Cardiac fibroblast (primary cell): ENCODE data around the gene DYSF.

Source experiments
- DNase-seq, 2 donors: peaks; one replicate each; pipeline versions ENCODE4 v3.0.0 to v3.0.0-alpha.2; 2010; ENCODE audit warnings: low read depth in 2 of 2
- H3K4me3 ChIP-seq, 2 donors: replicated peaks in 1 of 2; 1 replicate in 1 of 2; 2 replicates in 1 of 2; pipeline ENCODE4 v1.5.1; 2011; ENCODE audit warnings: low read depth in 2 of 2, low read length in 2 of 2, mild to moderate bottlenecking in 2 of 2, moderate library complexity in 1 of 2
- TF ChIP-seq, protein P1 (sequence below): IDR thresholded peaks from one replicate; pipeline ENCODE4 v1.5.1; 2011; ENCODE audit warnings: low read depth, mild to moderate bottlenecking, low read length, inconsistent platforms

Gene DYSF

DNA sequence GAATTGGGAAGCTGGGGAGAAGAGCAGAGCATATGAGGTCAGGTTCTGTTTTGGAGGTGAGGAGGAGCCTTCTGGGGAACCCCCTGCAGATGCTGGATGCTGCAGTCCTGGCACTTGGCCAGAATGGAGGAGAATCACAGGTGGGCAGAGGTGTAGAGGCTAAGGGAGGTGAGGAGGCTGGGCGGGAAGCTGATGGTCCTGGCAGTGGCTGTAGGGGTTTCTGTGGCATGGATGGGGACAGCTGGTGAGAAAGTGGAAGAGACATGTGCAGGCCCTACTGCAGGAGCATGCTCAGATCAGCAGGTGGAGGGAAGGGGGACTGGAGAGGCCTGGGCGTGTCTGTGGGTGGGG lies 101.3 kb downstream of the DYSF start:
- no peak overlapping the region for H3K4me3 ChIP-seq
- TF ChIP-seq, protein P1, sequence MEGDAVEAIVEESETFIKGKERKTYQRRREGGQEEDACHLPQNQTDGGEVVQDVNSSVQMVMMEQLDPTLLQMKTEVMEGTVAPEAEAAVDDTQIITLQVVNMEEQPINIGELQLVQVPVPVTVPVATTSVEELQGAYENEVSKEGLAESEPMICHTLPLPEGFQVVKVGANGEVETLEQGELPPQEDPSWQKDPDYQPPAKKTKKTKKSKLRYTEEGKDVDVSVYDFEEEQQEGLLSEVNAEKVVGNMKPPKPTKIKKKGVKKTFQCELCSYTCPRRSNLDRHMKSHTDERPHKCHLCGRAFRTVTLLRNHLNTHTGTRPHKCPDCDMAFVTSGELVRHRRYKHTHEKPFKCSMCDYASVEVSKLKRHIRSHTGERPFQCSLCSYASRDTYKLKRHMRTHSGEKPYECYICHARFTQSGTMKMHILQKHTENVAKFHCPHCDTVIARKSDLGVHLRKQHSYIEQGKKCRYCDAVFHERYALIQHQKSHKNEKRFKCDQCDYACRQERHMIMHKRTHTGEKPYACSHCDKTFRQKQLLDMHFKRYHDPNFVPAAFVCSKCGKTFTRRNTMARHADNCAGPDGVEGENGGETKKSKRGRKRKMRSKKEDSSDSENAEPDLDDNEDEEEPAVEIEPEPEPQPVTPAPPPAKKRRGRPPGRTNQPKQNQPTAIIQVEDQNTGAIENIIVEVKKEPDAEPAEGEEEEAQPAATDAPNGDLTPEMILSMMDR: no peak
- no peak for DNase-seq

DNA sequence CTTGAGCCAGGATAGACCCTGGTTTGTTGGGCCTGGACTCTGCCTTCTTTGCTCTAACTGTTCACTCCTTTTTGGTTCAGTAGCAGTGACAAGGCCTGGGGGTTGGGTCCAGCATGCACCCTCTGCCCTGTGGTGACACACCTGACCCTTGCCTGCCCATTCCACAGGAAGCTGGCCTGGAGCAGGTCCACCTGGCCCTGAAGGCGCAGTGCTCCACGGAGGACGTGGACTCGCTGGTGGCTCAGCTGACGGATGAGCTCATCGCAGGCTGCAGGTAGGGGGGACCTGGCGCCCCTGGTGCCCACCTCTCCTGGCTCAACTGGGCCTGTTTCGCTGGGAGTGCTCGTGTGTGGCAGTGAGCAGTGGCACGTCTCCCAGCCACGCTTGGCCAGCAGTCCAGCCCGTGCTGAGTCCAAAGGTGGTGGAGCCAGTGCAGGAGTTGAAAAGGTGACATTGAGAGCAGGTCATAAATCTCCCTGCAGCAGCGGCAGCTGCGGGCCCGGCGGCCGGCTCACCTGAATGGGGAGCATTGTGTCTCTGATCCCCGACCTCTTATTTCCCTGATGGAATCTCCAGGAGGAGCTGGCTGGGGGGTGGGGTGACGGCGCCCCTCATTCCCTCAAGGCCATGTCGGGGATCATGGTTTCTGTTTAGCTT lies 102.6 kb downstream of the DYSF start:
- TF ChIP-seq, protein P1: no peak
- H3K4me3 ChIP-seq: no peak overlapping the region
- no peak for DNase-seq

DNA sequence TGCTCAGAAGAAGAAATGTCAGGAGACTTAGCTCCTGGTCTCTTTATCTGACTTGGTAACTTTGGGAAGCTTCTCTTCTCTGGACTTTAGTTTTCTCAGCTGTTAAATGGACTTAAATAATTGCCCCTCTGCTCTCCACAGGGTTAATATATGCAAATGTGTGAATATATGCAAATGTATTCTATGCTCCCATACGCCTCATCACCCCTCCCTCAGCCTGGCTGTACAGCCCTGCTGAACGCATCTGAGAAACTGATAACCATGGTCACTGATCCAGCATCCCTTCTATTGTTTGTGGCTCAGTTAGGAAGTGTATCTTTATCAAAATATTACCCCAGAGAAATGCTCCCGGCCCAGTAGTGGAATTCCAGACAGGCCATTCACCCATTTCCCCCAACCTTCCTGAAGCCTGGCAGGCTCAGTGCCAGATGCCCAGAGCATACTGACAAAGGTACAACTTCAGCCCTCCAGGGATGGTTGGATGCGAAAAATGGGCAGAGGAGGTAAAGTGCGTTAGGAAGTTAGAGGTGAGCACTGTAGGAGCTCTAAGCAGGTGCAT lies 103.4 kb downstream of the DYSF start:
- no peak overlapping the region for H3K4me3 ChIP-seq
- TF ChIP-seq, protein P1: no peak
- DNase-seq: no peak

DNA sequence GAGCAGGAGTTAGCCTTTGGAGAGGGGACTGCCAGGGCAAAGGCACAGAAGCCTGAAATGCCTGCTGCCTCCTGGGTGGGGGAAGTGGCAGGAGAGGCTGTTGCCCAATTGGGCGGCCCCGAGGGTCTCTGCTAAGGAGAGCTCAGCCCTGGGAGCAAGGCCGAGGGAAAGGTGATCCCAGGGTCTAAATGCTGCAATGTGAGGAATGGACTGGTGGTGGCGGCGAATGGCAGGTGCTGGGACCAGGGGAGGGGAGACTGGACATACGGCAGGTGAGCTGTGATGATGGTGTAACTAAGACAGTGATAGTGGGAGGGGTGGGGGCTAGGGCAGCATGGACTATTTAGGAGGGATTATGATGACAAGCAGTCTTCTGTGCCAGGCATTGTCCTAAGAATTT lies 104.0 kb downstream of the DYSF start:
- no peak overlapping the region for H3K4me3 ChIP-seq
- DNase-seq: no peak
- TF ChIP-seq, protein P1: no peak

DNA sequence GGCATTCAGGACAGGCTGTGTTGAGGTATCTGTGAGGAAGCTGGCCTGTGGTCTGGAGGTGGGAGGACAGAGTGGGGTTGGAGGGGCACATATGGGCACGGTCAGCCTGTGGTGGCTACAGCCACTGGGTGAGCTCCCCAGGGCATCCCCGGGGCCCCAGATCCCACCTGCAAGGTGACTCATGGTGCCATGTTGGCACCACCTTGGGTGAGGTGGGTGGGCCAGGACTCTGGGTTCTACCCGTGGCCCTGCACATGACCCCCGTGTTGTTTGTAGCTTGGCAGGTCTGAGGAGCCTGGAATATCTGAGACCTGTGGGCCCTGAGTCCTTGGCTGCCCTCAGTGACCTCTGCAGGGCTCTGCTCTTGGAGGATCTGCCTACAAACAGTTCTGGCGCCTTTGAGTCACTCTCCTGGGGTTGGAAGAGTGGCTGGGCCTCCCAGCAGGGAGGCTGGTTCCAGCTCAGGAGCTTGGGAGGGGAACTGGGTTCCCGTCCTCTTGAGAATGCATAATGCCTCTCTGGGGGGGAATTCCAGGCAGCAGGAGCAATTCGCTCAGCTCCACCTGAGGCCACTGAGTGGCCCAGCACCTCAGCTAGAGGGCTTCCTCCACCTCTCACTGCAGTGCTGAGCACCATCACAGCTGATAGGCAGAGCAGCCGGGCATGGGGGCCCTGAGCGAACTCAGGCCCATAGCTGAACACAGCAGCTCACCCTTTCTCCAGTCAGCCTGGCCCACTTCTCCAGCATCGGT lies 105.1 kb downstream of the DYSF start:
- H3K4me3 ChIP-seq: no peak overlapping the region
- TF ChIP-seq, protein P1: no peak
- DNase-seq: no peak

DNA sequence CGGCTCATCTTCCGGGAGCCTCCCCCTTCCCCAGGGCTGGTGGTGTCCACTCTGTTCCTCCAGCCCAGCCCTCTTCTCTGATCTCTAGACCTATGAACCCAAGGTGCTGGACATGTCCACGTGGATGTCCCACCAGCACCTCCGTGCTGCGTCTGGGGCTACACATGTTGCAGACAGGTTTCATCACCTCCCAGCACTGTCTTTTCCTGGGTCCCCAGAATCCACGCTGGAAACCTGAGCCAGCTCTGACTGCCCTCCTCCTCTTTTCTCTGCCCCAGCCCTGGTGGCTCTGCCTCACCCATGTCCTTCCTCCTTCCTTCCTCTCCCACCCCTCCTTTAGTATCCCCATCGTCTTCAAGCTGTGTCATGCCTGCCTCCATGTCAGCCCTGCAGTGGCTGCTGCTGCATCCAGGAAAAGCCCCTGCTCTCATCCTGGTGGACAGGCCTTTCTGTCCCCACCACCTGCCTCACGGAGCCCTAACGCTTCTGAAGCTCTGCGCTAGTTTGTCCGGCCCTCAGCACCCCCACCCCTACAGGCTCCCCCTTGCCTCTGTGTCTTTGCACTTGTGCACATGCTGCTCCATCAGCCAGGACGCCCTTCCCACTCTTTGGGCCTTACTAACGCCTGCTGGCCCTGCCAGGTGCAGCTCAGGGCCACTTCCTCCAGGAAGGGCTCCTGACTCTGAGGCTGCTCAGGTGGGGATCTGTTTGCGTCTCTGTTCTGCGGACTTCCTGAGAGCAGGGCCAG lies 105.9 kb downstream of the DYSF start:
- no peak for DNase-seq
- TF ChIP-seq, protein P1: no peak
- no peak overlapping the region for H3K4me3 ChIP-seq
